Right cardiac atrium (tissue), 5 donors: ENCODE results near the gene LNPEP. TPM values are rescaled to one million over a fixed set of nuclear protein-coding genes. Genes with fewer than 3 reads are reported as not detected.
"Not testable (repeated sequence)": the region's sequence is repeated elsewhere in the genome, so short reads cannot be mapped to it uniquely, and the experiment has no call there.

ENCODE experiments used
- ATAC-seq, 2 donors: fragments of 200-7000 bp; cut with Tn5 transposase; one replicate each; pipeline versions ENCODE4 v1.8.0 to v1.9.1; 2020; ENCODE audit warnings: moderate library complexity in 2 of 2, mild to moderate bottlenecking in 1 of 2
- DNase-seq, 3 donors: peaks; one replicate each; pipeline ENCODE4 v3.0.0-alpha.2; 2020
- H3K27ac ChIP-seq: one replicate; pipeline ENCODE4 v1.5.1; 2013; ENCODE audit warnings: mild to moderate bottlenecking, low read length, control low read depth, moderate library complexity
- H3K27me3 ChIP-seq: one replicate; pipeline ENCODE4 v1.6.1; 2013; ENCODE audit not compliant: control insufficient read depth, insufficient read depth
- H3K4me1 ChIP-seq: one replicate; pipeline ENCODE4 v1.6.1; 2013; ENCODE audit warnings: low read length; ENCODE audit not compliant: control insufficient read depth, insufficient read depth
- H3K4me3 ChIP-seq: one replicate; pipeline ENCODE4 v1.5.1; 2013; ENCODE audit warnings: low read length, control low read depth
- H3K9me3 ChIP-seq: one replicate; pipeline ENCODE4 v1.6.1; 2013; ENCODE audit warnings: low read length; ENCODE audit not compliant: control insufficient read depth
- WGBS: extraction: QIAGEN DNeasy Blood & Tissue Kit; methylation state at CpG from one replicate; pipeline ENCODE4 v1.1.7; 2013; 5-methylcytosine and 5-hydroxymethylcytosine counted together
- intact Hi-C, 4 donors: fragments of 100-400 bp; cut with DNase I; formaldehyde crosslinking; loops; one replicate each; pipeline versions ENCODE4 v1.11.0 to v1.14.0; 2022 to 2023
- polyA plus RNA-seq: library from polyadenylated mRNA; stranded (reverse); fragments of 200-250 nt; gene quantifications from one replicate; pipeline ENCODE4 v1.2.3, GENCODE V29; 2013
- total RNA-seq, 4 donors: library from RNA; stranded (reverse); fragmentation: NEBNext Ultra II Directional; extraction: Animal tissue kit (Norgen Biotek cat#: 25700); gene quantifications; one replicate each; pipeline ENCODE4 v1.2.1, GENCODE V29; 2021
- donor health status: healthy with polysubstance abuse.
- donor health status: DM: no; HTN: yes; CAD: no.
- donor health status: DM: no; HTN: no; CAD: no.
- donor health status: DM: no; HTN: yes; CAD: no; lungs with severe emphysema.
- donor health status: DM: yes; HTN: yes; CAD: no.

LNPEP gene
- total and polyA plus RNA-seq, 5 donors: 15.7 to 70.1 (median 58.6) TPM

- intact Hi-C loops: no loop called here
- Histone ChIP-seq H3K27ac (no peak overlapping the region), H3K27me3 (no peaks in the 10 kb centered on the region), H3K9me3 (no peaks in the 10 kb centered on the region), H3K4me3 (no peak overlapping the region), H3K4me1 (peaks cover 2% of the 10 kb centered on the region)
- whole genome bisulfite sequencing: 76% methylated on average over 3 of the region's 3 CpGs
- ATAC-seq (no peak), DNase-seq (no peak)
These were observed 5.8 kb upstream of the LNPEP start for GRCh38 chr5:96930058-96930457.

DNA sequence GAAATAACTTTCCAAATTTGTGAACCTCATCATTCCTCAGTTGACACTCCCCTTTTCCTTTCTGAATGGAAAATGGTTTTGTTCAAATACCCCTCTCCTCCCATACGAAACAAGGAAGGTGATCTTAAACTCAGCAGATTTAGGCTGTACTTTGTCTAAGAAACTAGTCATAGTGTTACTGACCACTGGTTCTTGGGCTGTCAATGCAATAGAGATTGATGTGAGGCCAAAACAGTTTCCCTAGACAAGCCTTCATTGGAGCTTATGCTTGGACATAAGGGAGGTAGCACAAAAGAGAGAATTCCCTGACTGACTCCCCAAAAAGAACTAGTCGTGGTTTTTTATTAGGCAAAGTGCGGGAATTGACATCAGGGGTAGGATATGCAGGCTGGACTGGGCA is 5.3 kb upstream of the LNPEP start:
- Histone ChIP-seq H3K4me1 (peaks cover 2% of the 10 kb centered on the region), H3K27ac (no peak overlapping the region), H3K9me3 (no peaks in the 10 kb centered on the region), H3K4me3 (no peak overlapping the region), H3K27me3 (no peaks in the 10 kb centered on the region)
- 98% methylated on average over 3 of the region's 3 CpGs for WGBS
- DNase-seq (no peak), ATAC-seq (no peak)
- intact Hi-C loops: no loop called here

- DNase-seq, ATAC-seq, H3K27me3 ChIP-seq, H3K9me3 ChIP-seq, H3K27ac ChIP-seq, H3K4me3 ChIP-seq, intact Hi-C loops, H3K4me1 ChIP-seq: not testable (repeated sequence)
- 98% methylated on average over 2 of the region's 2 CpGs for WGBS
These were observed 4.8 kb upstream of the LNPEP start for GRCh38 chr5:96931037-96931436.

DNA sequence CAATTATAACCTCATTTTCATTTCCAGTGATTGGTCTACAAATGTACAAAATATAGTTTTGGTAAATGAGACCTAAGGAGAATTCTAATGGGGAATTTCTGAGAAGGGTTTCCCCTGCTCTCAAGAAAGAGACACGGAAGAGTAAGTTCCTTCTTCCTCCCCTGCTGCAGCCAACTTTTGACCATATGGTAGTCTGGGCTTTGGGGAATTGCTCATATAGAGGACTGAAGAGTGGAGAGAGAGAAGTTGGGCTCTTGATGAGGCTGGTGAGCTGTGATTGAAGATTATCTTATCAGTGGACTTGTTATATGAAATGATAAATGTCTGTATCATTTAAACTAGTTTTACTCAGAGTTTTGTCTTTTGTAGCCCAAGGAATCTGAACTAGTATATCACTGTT is 4.3 kb upstream of the LNPEP start:
- ATAC-seq (no peak), DNase-seq (no peak)
- peaks cover 2% of the 10 kb centered on the region for H3K4me1 ChIP-seq
- H3K4me3 ChIP-seq: no peak overlapping the region
- H3K27ac ChIP-seq: no peak overlapping the region
- no peaks in the 10 kb centered on the region for H3K27me3 ChIP-seq
- intact Hi-C loops: no loop called here
- H3K9me3 ChIP-seq: no peaks in the 10 kb centered on the region
- 60% methylated on average over 1 of the region's 1 CpG for WGBS

DNA sequence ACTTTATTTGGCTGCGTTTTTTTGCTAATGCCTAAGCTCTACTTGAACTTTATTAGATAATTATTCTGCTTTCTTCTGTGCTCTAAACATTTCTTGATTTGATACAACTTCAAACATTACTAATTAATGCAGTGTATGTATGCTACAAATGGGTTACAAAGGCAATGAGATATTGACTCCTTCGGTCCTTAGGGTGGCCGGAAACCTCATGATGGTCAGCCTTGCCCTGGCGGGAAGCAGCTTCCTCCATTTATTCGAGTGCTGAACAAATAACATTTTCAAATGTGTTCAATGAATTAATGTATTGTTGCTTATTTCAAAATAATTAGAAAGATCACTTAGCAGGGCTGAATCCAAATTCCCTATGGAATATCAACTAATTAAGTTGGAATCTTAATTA is 3.9 kb upstream of the LNPEP start:
- intact Hi-C loops: no loop called here
- Histone ChIP-seq H3K4me3 (no peak overlapping the region), H3K27me3 (no peaks in the 10 kb centered on the region), H3K27ac (no peak overlapping the region), H3K9me3 (no peaks in the 10 kb centered on the region), H3K4me1 (peaks cover 2% of the 10 kb centered on the region)
- ATAC-seq (no peak), DNase-seq (no peak)
- WGBS: 88% methylated on average over 5 of the region's 5 CpGs

DNA sequence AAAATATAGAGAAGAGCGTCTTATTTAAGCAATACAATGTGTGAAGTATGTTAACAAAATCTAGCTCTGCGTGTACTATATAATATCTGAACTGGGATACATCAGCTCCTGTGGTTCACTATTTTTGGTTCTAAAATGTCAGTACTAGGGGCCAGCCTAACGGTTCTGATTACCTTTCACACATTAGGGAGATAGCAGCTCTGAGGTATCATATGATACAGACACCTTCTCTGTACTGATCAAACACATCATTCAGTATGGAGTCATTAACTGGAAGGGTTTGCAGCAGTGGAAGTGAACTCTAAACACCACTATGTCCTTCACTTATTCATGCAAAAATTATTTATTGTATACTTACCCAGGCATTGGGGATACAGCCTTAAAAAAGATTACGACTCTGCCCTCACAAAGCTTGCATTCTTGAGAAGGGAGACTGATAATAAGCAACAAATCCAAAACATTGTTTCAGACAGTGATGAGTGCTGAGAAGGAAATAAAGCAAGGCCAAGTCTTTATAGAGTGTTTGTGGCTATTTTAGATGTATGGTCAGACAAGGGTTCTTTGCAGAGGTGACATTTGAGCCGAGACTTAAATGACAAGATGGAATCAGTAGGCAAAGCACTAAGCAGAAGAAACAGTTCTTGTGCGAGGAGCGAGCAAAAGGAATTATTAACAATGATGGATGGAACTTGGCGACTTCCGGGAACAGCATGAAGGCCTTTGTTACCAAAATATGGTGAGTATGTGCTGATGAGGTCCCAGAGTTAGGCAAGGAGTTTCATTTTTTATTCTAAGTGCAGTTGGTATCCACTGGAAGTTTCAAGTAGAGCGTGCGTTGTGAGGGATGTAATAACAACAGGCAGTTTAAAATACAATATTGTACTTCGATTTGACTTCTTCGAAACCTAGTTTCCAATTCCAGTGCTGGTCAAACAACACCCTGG is 1.8 kb upstream of the LNPEP start:
- peak overlapping the region; percentile 97 for H3K27ac ChIP-seq
- no peaks in the 10 kb centered on the region for H3K9me3 ChIP-seq
- ATAC-seq (no peak), DNase-seq (no peak)
- intact Hi-C loops: no loop called here
- peak overlapping the region; percentile 94 for H3K4me3 ChIP-seq
- no peaks in the 10 kb centered on the region for H3K27me3 ChIP-seq
- H3K4me1 ChIP-seq: no peaks in the 10 kb centered on the region
- WGBS: 16% methylated on average over 13 of the region's 13 CpGs

- H3K27ac ChIP-seq: peak overlapping the region; percentile 97
- under 1% methylated on average over 80 of the region's 80 CpGs for WGBS
- peak overlapping the region; percentile 94 for H3K4me3 ChIP-seq
- intact Hi-C loops: loop anchor here in 1 of 4 donors (5.0 kb wide), 1 partner anchor 42 kb away; no protein-coding TSS in a partner anchor
- H3K27me3 ChIP-seq: no peaks in the 10 kb centered on the region
- DNase-seq (peak; percentile 93 to 98 (median 98)), ATAC-seq (peak; percentile 93 to 94)
- no peaks in the 10 kb centered on the region for H3K9me3 ChIP-seq
- H3K4me1 ChIP-seq: no peaks in the 10 kb centered on the region
These were observed 947 bp upstream of the LNPEP start for GRCh38 chr5:96934708-96935558.

DNA sequence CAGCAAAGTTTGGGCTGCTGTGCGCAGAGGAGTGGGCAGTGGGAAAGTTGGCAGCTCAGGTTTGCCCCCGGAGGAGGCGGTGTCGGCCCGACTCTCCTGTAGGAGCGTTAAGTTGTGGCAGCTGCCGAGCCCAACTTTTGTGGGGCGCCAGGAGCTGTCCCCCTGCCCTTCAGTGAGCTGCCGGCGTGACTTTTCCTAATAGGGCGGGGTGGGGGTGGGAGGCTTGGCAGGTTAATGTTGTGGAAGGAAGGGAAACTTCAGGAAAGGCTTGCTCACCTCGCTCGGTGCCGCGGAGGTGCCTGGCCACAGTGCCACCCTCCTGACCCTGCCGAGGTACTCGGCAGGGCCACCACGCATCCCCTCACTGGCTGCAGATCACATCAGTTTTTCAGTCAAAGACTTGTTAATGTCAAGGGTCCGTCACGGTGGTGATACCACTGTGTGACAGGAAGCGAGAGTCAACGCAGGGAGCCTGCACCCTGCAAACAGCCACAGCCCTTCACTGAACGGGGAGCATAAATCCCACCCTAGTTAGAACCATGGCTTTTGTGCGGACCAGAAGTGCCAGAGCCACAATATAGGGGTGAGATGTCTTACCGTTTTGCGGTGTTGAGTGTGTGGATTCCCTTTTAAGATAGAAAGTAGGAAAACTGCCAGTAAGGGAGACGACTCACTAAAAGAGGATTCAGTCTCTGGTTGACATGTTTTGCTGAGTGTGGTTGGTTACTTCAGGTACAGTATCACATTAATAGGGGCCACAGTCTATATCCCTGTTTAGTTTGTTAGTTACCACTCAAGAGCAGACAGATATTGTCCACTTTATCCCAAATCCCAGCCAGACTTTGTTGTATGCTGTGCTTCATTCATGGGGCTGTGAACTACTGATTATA is 796 bp downstream of the LNPEP start:
- under 1% methylated on average over 27 of the region's 27 CpGs for WGBS
- Histone ChIP-seq H3K27ac (peak overlapping the region; percentile 94), H3K9me3 (no peaks in the 10 kb centered on the region), H3K4me3 (peak overlapping the region; percentile 94), H3K27me3 (no peaks in the 10 kb centered on the region), H3K4me1 (no peaks in the 10 kb centered on the region)
- intact Hi-C loops: loop anchor here in 1 of 4 donors (5.0 kb wide), 1 partner anchor 41 kb away; no protein-coding TSS in a partner anchor
- peak; percentile 0 to 2 for ATAC-seq
- DNase-seq: peak; percentile 42 to 74 (median 69)

DNA sequence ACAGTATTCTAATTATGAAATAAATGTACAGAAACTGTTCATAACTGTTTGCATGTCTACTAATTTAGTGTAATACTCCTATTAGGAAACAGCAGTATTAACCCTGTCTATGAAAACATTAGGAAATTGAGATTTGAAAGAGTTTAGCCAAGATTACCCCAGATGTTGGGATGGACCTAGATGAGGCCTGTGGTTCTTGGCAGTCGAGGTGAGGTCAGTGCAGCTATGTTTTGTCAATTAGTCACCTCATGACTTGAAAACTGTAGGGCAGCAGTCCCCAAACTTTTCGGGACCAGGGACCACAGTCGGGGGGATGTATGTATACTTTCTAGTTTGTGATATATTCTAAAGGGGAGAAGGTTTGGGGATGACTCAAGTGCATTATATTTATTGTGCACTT is 4.7 kb downstream of the LNPEP start:
- DNase-seq: no peak
- peaks cover 4% of the 10 kb centered on the region for H3K4me1 ChIP-seq
- H3K27ac ChIP-seq: no peak overlapping the region
- H3K4me3 ChIP-seq: no peak overlapping the region
- intact Hi-C loops: no loop called here
- WGBS: 80% methylated on average over 3 of the region's 3 CpGs
- no peak for ATAC-seq
- H3K9me3 ChIP-seq: no peaks in the 10 kb centered on the region
- H3K27me3 ChIP-seq: no peaks in the 10 kb centered on the region

DNA sequence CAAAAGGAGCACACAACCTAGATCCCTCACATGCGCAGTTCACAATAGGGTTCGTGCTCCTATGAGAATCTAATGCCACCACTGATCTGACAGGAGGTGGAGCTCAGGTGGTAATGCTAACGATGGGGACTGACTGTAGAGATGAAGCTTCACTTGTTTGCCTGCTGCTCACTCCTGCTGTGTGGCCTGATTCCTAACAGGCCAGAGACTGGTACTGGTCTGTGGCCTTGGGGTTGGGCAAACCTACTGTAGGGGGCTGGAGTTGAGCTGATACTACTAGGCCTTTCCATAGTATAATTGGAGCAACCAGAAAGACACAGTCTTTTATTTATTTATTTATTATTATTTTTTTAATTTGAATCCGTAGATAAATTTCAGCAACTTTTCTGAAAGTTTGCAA is 5.3 kb downstream of the LNPEP start:
- no peak for ATAC-seq
- H3K27ac ChIP-seq: no peak overlapping the region
- intact Hi-C loops: no loop called here
- 85% methylated on average over 4 of the region's 4 CpGs for WGBS
- no peak for DNase-seq
- H3K9me3 ChIP-seq: no peaks in the 10 kb centered on the region
- no peaks in the 10 kb centered on the region for H3K27me3 ChIP-seq
- H3K4me1 ChIP-seq: peaks cover 4% of the 10 kb centered on the region
- no peak overlapping the region for H3K4me3 ChIP-seq
